ENCODE results near the gene HOXA5. TPM values are rescaled to one million over a fixed set of nuclear protein-coding genes. Genes with fewer than 3 reads are reported as not detected.
A peak's percentile ranks its signal among the peaks of the same experiment; 100 is the strongest.

Gene HOXA5
- total RNA-seq, 1 experiment from 2014 or later = 6.7 TPM

- H3K4me1 ChIP-seq (ENCODE audit: control insufficient read depth in 1 of 2, insufficient read depth in 2 of 2, low read length in 2 of 2) = peaks cover 25 to 57% of the 10 kb centered on the region in 2 experiments
- H3K4me3 ChIP-seq (replicated peaks in 1 of 2; ENCODE audit: low read depth in 1 of 2, low read length in 2 of 2) = peak overlapping the region; percentile 40 to 71
- H2AFZ ChIP-seq (ENCODE audit: low read depth, low read length, poor library complexity, severe bottlenecking) = no peak overlapping the region
- H3K4me2 ChIP-seq (ENCODE audit: low read length) = peak overlapping the region; percentile 95
- DNase-seq (ENCODE audit: low read depth, low spot score) (no peak), ATAC-seq (peak; percentile 36)
- no peaks in the 10 kb centered on the region for H4K20me1 ChIP-seq (ENCODE audit: insufficient read depth)
- CTCF ChIA-PET = interaction anchor here (0.6 to 3.7 kb wide), 3 partner anchors 13 to 461 kb away, joined by 3 to 27 read pairs (median 10); no protein-coding TSS in a partner anchor
- H3K27ac ChIP-seq (ENCODE audit: low read depth, low read length) = peak overlapping the region; percentile 82
- peak overlapping the region; percentile 74 for H3K9ac ChIP-seq (ENCODE audit: low read length)
- intact Hi-C loops (cut with micrococcal nuclease) = no loop called here
- H3K9me2 ChIP-seq (ENCODE audit: insufficient read depth) = no peaks in the 10 kb centered on the region
- peaks cover 45% of the 10 kb centered on the region for H3K79me2 ChIP-seq (ENCODE audit: insufficient read depth, low read length)
- POLR2A ChIA-PET = no interaction called here
- no peaks in the 10 kb centered on the region for H3K27me3 ChIP-seq (ENCODE audit: insufficient read depth, low read length)
- RAD21 ChIA-PET (ENCODE audit: low non-redundant PET in 1 of 2, low total read pairs in 2 of 2, uncharacterized antibody in 2 of 2, unreplicated experiment in 2 of 2) = interaction anchor here in 1 of 2 experiments (0.6 kb wide), 1 partner anchor 13 kb away, joined by 3 read pairs; no protein-coding TSS in a partner anchor
- H3K36me3 ChIP-seq (ENCODE audit: control insufficient read depth in 1 of 2, insufficient read depth in 2 of 2, low read length in 2 of 2) = peaks cover 6 to 12% of the 10 kb centered on the region in 2 experiments; a peak in 2 of 4 replicates
- BruUV-seq (replicated peaks) = no TSS peak
- TF ChIP-seq EGR1 (IDR thresholded peaks at IDR 0.05; ENCODE audit: low read depth) (no peak), POLR2AphosphoS5 (IDR thresholded peaks at IDR 0.05; ENCODE audit: low read depth, low read length) (0 out of 2 replicates have a peak, but pooled peaks have one; percentile 31)
- no peaks in the 10 kb centered on the region for H3K9me3 ChIP-seq (ENCODE audit: control insufficient read depth in 1 of 2, insufficient read depth in 1 of 2, low read depth in 1 of 2, low read length in 2 of 2)
Measured at GRCh38 chr7:27148031-27148755, 4.7 kb upstream of the HOXA5 start.

- POLR2A ChIA-PET = no interaction called here
- ATAC-seq = peak; percentile 2; the same call in 1 of the 2 replicates
- BruUV-seq (replicated peaks) = no TSS peak
Measured at GRCh38 chr7:27147199-27148030, 3.9 kb upstream of the HOXA5 start, which contains the start of gene HOXA6. Gene HOXA6, minus strand, starts transcription at chr7:27147774. Its CDS starts 25 bp downstream, at chr7:27147749.

More at GRCh38 chr7:27147199-27148030, 3.9 kb upstream of the HOXA5 start, which contains the start of gene HOXA6:
- H3K27me3 ChIP-seq (ENCODE audit: insufficient read depth, low read length) = no peaks in the 10 kb centered on the region
- peak within 1 kb of the TSS; percentile 95 for H3K4me2 ChIP-seq (ENCODE audit: low read length)
- H4K20me1 ChIP-seq (ENCODE audit: insufficient read depth) = no peaks in the 10 kb centered on the region
- TF ChIP-seq CBX3 (IDR thresholded peaks at IDR 0.05; ENCODE audit: low read depth) = no peak
- no peak for TF ChIP-seq MAX (IDR thresholded peaks at IDR 0.05)
- TF ChIP-seq EZH2 (IDR thresholded peaks at IDR 0.05) = no peak
- TF ChIP-seq CEBPB (IDR thresholded peaks at IDR 0.05; ENCODE audit: low read depth) = no peak
- no peak for TF ChIP-seq ATF3 (IDR thresholded peaks at IDR 0.05)
- H3K36me3 ChIP-seq (ENCODE audit: control insufficient read depth in 1 of 2, insufficient read depth in 2 of 2, low read length in 2 of 2) = peaks cover 6 to 12% of the 10 kb centered on the region in 2 experiments; a peak in 2 of 4 replicates
- H3K9ac ChIP-seq (ENCODE audit: low read length) = peak within 1 kb of the TSS; percentile 74
- H2AFZ ChIP-seq (ENCODE audit: low read depth, low read length, poor library complexity, severe bottlenecking) = no peak within 1 kb of the TSS
- DNase-seq (ENCODE audit: low read depth, low spot score) = no peak
- peak within 1 kb of the TSS; percentile 82 for H3K27ac ChIP-seq (ENCODE audit: low read depth, low read length)
- ChIA-PET RAD21 (ENCODE audit: low non-redundant PET in 1 of 2, low total read pairs in 2 of 2, uncharacterized antibody in 2 of 2, unreplicated experiment in 2 of 2) (interaction anchor here in 1 of 2 experiments (0.6 kb wide), 1 partner anchor 14 kb away, joined by 3 read pairs; no protein-coding TSS in a partner anchor), CTCF (no interaction called here)
- peaks cover 18 to 49% of the 10 kb centered on the region in 2 experiments for H3K4me1 ChIP-seq (ENCODE audit: control insufficient read depth in 1 of 2, insufficient read depth in 2 of 2, low read length in 2 of 2)
- no peaks in the 10 kb centered on the region for H3K9me3 ChIP-seq (ENCODE audit: control insufficient read depth in 1 of 2, insufficient read depth in 1 of 2, low read depth in 1 of 2, low read length in 2 of 2)
- intact Hi-C loops (cut with micrococcal nuclease) = no loop called here
- H3K79me2 ChIP-seq (ENCODE audit: insufficient read depth, low read length) = peaks cover 45% of the 10 kb centered on the region
- no peaks in the 10 kb centered on the region for H3K9me2 ChIP-seq (ENCODE audit: insufficient read depth)
- H3K4me3 ChIP-seq (replicated peaks in 1 of 2; ENCODE audit: low read depth in 1 of 2, low read length in 2 of 2) = peak within 1 kb of the TSS; percentile 40 to 71
